IMR-90 (cell line): ENCODE results near the gene NCF2. TPM values are rescaled to one million over a fixed set of nuclear protein-coding genes. Genes with fewer than 3 reads are reported as not detected.
A peak's percentile ranks its signal among the peaks of the same experiment; 100 is the strongest.

ENCODE experiments used
- ATAC-seq: fragments of 200-7000 bp; cut with Tn5 transposase; 2 replicates; pipeline ENCODE4 v1.9.1; 2020; ENCODE audit warnings: low read depth, mild to moderate bottlenecking, moderate library complexity
- BruUV-seq: library from RNA; stranded (reverse); fragments of 400-500 nt; replicated peaks from 2 replicates; lab custom pipeline; 2021; lab: Mats Ljungman, UMichigan
- CTCF ChIA-PET: fragments of 300-600 bp; formaldehyde crosslinking; extraction: SDS; loops from one replicate; lab custom pipeline; 2021; ENCODE audit warnings: antibody characterized with exemption; lab: Yijun Ruan, JAX
- POLR2A ChIA-PET: fragments of 300-600 bp; sonication (Branson Sonifier 250); formaldehyde crosslinking; loops from one replicate; lab custom pipeline; 2022; ENCODE audit warnings: antibody characterized with exemption; ENCODE audit not compliant: unreplicated experiment; lab: Charles Lee
- DNase-seq: peaks from one replicate; pipeline ENCODE4 v3.0.0; 2013
- H2AFZ ChIP-seq: replicated peaks from 2 replicates; pipeline ENCODE3; 2013; ENCODE audit warnings: low read length, mild to moderate bottlenecking; ENCODE audit not compliant: poor library complexity
- H2AK5ac ChIP-seq: 2 replicates; pipeline ENCODE4 v1.6.1; 2013; ENCODE audit warnings: low read depth, low read length, inconsistent platforms
- H2AK9ac ChIP-seq: replicated peaks from 2 replicates; pipeline ENCODE3; 2013; ENCODE audit warnings: mild to moderate bottlenecking, low read depth, low read length, moderate library complexity; ENCODE audit not compliant: poor library complexity
- H2BK120ac ChIP-seq: 2 replicates; pipeline ENCODE4 v1.6.1; 2013; ENCODE audit warnings: low read depth, low read length, inconsistent platforms
- H2BK15ac ChIP-seq: 3 replicates; pipeline ENCODE4 v1.6.1; 2013; ENCODE audit warnings: low read depth, low read length, inconsistent platforms
- H2BK20ac ChIP-seq: 2 replicates; pipeline ENCODE4 v1.6.1; 2013; ENCODE audit warnings: low read depth, mild to moderate bottlenecking, inconsistent platforms, low read length, moderate library complexity
- H2BK5ac ChIP-seq: 2 replicates; pipeline ENCODE4 v1.6.1; 2013; ENCODE audit warnings: mild to moderate bottlenecking, low read depth, low read length, inconsistent platforms; ENCODE audit not compliant: poor library complexity, severe bottlenecking
- H3K14ac ChIP-seq: replicated peaks from 2 replicates; pipeline ENCODE4 v1.6.1; 2013; ENCODE audit warnings: low read depth, low read length, inconsistent platforms
- H3K18ac ChIP-seq: 2 replicates; pipeline ENCODE4 v1.6.1; 2013; ENCODE audit warnings: low read depth, low read length, control low read depth
- H3K23ac ChIP-seq: 2 replicates; pipeline ENCODE4 v1.6.1; 2013; ENCODE audit warnings: low read depth, low read length, inconsistent platforms
- H3K27ac ChIP-seq: 2 replicates; pipeline ENCODE4 v1.5.1; 2013; ENCODE audit warnings: mild to moderate bottlenecking, control low read depth, low read length; ENCODE audit not compliant: insufficient read depth
- H3K27me3 ChIP-seq: 2 replicates; pipeline ENCODE4 v1.6.1; 2013; ENCODE audit warnings: low read length; ENCODE audit not compliant: control insufficient read depth, insufficient read depth
- H3K36me3 ChIP-seq: 2 replicates; pipeline ENCODE4 v1.6.1; 2013; ENCODE audit warnings: low read length, mixed read lengths; ENCODE audit not compliant: control insufficient read depth, insufficient read depth
- H3K4ac ChIP-seq: 2 replicates; pipeline ENCODE4 v1.6.1; 2013; ENCODE audit warnings: low read depth, low read length, inconsistent platforms
- H3K4me1 ChIP-seq: 2 replicates; pipeline ENCODE4 v1.6.1; 2013; ENCODE audit warnings: low read length, mixed read lengths; ENCODE audit not compliant: control insufficient read depth, insufficient read depth
- H3K4me2 ChIP-seq: 2 replicates; pipeline ENCODE4 v1.6.1; 2013; ENCODE audit warnings: low read depth, mild to moderate bottlenecking, control low read depth, low read length, moderate library complexity
- H3K4me3 ChIP-seq: 2 replicates; pipeline ENCODE4 v1.5.1; 2013; ENCODE audit warnings: low read depth, mild to moderate bottlenecking, control low read depth, low read length, moderate library complexity; ENCODE audit not compliant: insufficient read depth
- H3K56ac ChIP-seq: 2 replicates; pipeline ENCODE4 v1.6.1; 2013; ENCODE audit warnings: low read length, inconsistent platforms; ENCODE audit not compliant: insufficient read depth; ENCODE audit errors: extremely low read depth
- H3K79me1 ChIP-seq, 2 experiments: 2 replicates each; pipeline ENCODE4 v1.6.1; 2013; ENCODE audit warnings: low read length in 2 of 2, inconsistent platforms in 1 of 2, low read depth in 1 of 2
- H3K9ac ChIP-seq: 2 replicates; pipeline ENCODE4 v1.6.1; 2013; ENCODE audit warnings: low read depth, low read length, control low read depth
- H3K9me1 ChIP-seq: 2 replicates; pipeline ENCODE4 v1.6.1; 2013; ENCODE audit warnings: low read length, inconsistent platforms; ENCODE audit not compliant: insufficient read depth
- H3K9me3 ChIP-seq: 2 replicates; pipeline ENCODE4 v1.6.1; 2013; ENCODE audit warnings: low read length; ENCODE audit not compliant: control insufficient read depth, insufficient read depth
- H4K20me1 ChIP-seq: 2 replicates; pipeline ENCODE4 v1.6.1; 2013; ENCODE audit warnings: low read length, inconsistent platforms; ENCODE audit not compliant: insufficient read depth
- H4K5ac ChIP-seq: 2 replicates; pipeline ENCODE4 v1.6.1; 2013; ENCODE audit warnings: mild to moderate bottlenecking, low read depth, low read length, control low read depth
- H4K8ac ChIP-seq, 2 experiments: 2 replicates each; pipeline ENCODE4 v1.6.1; 2013; ENCODE audit warnings: low read depth in 2 of 2, low read length in 2 of 2, control low read depth in 1 of 2, inconsistent platforms in 1 of 2
- H4K91ac ChIP-seq: 2 replicates; pipeline ENCODE4 v1.6.1; 2013; ENCODE audit warnings: low read depth, low read length, inconsistent platforms; ENCODE audit not compliant: insufficient read depth
- CHD1 ChIP-seq: IDR thresholded peaks from 2 replicates; pipeline ENCODE4 v1.6.1; 2012; ENCODE audit warnings: low read depth, low read length, improper control_type of control experiment
- MAFK ChIP-seq: IDR thresholded peaks from 2 replicates; pipeline ENCODE4 v1.6.1; 2012; ENCODE audit warnings: low read depth, low read length, improper control_type of control experiment
- NFE2L2 ChIP-seq: fragments of 150-350 bp; IDR thresholded peaks from 2 replicates; pipeline ENCODE4 v1.6.1; 2016; ENCODE audit warnings: low read depth, mild to moderate bottlenecking, low read length
- POLR2A ChIP-seq: IDR thresholded peaks from 2 replicates; pipeline ENCODE4 v1.6.1; 2012; ENCODE audit warnings: mild to moderate bottlenecking, low read depth, low read length
- RCOR1 ChIP-seq: IDR thresholded peaks from 2 replicates; pipeline ENCODE4 v1.6.1; 2012; ENCODE audit warnings: mild to moderate bottlenecking, low read length, improper control_type of control experiment; ENCODE audit not compliant: insufficient replicate concordance
- RFX5 ChIP-seq: IDR thresholded peaks from 2 replicates; pipeline ENCODE4 v1.8.0; 2012; ENCODE audit warnings: low read depth, mild to moderate bottlenecking, low read length, moderate library complexity
- SMC3 ChIP-seq: fragments of 150-350 bp; IDR thresholded peaks from 2 replicates; pipeline ENCODE4 v1.6.1; 2016; ENCODE audit warnings: low read depth, mild to moderate bottlenecking, antibody characterized with exemption, low read length, moderate library complexity
- WGBS, 2 experiments: methylation state at CpG; one replicate each; pipeline versions ENCODE4 v1.1.5 to v1.1.7; 2013; ENCODE audit warnings: missing lambda C conversion rate in 2 of 2; ENCODE audit not compliant: insufficient read length in 1 of 2; ENCODE audit errors: extremely low coverage in 2 of 2; 5-methylcytosine and 5-hydroxymethylcytosine counted together
- dilution Hi-C: fragments of 300-500 bp; cut with HindIII; formaldehyde crosslinking; loops from one replicate; pipeline ENCODE4 v1.14.3; 2018; ENCODE audit warnings: low sequenced_read_pairs; ENCODE audit not compliant: unreplicated experiment
- in situ Hi-C: fragments of 300-500 bp; cut with MboI; formaldehyde crosslinking; loops from 3 replicates; pipeline ENCODE4 v1.14.3; 2019; ENCODE audit warnings: low sequenced_read_pairs, inconsistent platforms, mixed read lengths
- intact Hi-C: fragments of 100-400 bp; cut with micrococcal nuclease; formaldehyde crosslinking; loops from 2 replicates; pipeline ENCODE4 v1.10.0; 2022
- polyA plus RNA-seq, 3 experiments: library from polyadenylated mRNA; depleted of rRNA; stranded (reverse); fragments of >200 nt; gene quantifications; 2 replicates each; pipeline ENCODE4 v1.2.3, GENCODE V29; 2012; ENCODE audit warnings: low replicate concordance in 1 of 3
- total RNA-seq: library from RNA; depleted of rRNA; stranded (reverse); fragments of >200 nt; gene quantifications from 2 replicates; pipeline ENCODE4 v1.2.3, GENCODE V29; 2012

NCF2 gene
- total and polyA plus RNA-seq, 2 of the 4 experiments (the other 2 are of a cell fraction), result 3.2 to 4.2 TPM

- POLR2A ChIA-PET, result no interaction called here
- no peak overlapping the region for H3K56ac ChIP-seq
- peak overlapping the region; percentile 89 for H2BK5ac ChIP-seq
- no peaks in the 10 kb centered on the region for H4K20me1 ChIP-seq
- peak overlapping the region; percentile 86 for H4K91ac ChIP-seq
- H3K27ac ChIP-seq, result peak overlapping the region; percentile 6; the same call in 1 of the 2 replicates
- H3K36me3 ChIP-seq, result no peaks in the 10 kb centered on the region
- ATAC-seq, result no peak
- DNase-seq, result no peak
- in situ Hi-C loops (no loop called here), dilution Hi-C loops (no loop called here), intact Hi-C loops (loop anchor here (1.0 to 5.0 kb wide), 2 partner anchors 12 to 138 kb away; partner anchors contain the start of gene SMG7)
- H3K4me1 ChIP-seq, result peaks cover 20% of the 10 kb centered on the region
- H3K9ac ChIP-seq, result no peak overlapping the region
- H3K9me3 ChIP-seq, result no peaks in the 10 kb centered on the region
- H2BK20ac ChIP-seq, result peak overlapping the region; percentile 98
- H2BK15ac ChIP-seq, result peak overlapping the region; percentile 69; the same call in 2 of the 3 replicates
- H3K23ac ChIP-seq, result no peak overlapping the region; the same call in 1 of the 2 replicates
- peak overlapping the region; percentile 51 for H2AK9ac ChIP-seq
- H3K18ac ChIP-seq, result peak overlapping the region; percentile 54; the same call in 1 of the 2 replicates
- CTCF ChIA-PET, result interaction anchor here (0.6 to 1.4 kb wide), 10 partner anchors 10 to 447 kb away, joined by 3 to 4 read pairs (median 3); partner anchors contain the start of gene NCF2
- H4K8ac ChIP-seq, result peak overlapping the region; percentile 47 to 87; a peak in 2 of 4 replicates
- no peak overlapping the region for H3K4me2 ChIP-seq
- no CpG with 5 or more reads among the region's 3 CpGs for WGBS, 2 experiments
- peaks cover 0 to 4% of the 10 kb centered on the region in 2 experiments; a peak in 2 of 4 replicates for H3K79me1 ChIP-seq
- peak overlapping the region; percentile 87 for H3K14ac ChIP-seq
- no TSS peak for BruUV-seq
- H3K4ac ChIP-seq, result peak overlapping the region; percentile 75
- H3K4me3 ChIP-seq, result no peak overlapping the region
- peak overlapping the region; percentile 81 for H2AFZ ChIP-seq
- 0 out of 2 replicates have a peak overlapping the region, but pooled peaks have one; percentile 0 for H4K5ac ChIP-seq
- TF ChIP-seq POLR2A (no peak), RFX5 (no peak), RCOR1 (no peak), MAFK (no peak), SMC3 (no peak), NFE2L2 (no peak), CHD1 (no peak)
- peaks cover 17% of the 10 kb centered on the region for H3K9me1 ChIP-seq
- no peaks in the 10 kb centered on the region for H3K27me3 ChIP-seq
- peak overlapping the region; percentile 98 for H2BK120ac ChIP-seq
- peak overlapping the region; percentile 73 for H2AK5ac ChIP-seq
These were observed 19.6 kb upstream of the NCF2 start for GRCh38 chr1:183609759-183610452.
